Limb (tissue), 2 donors: ENCODE measurements around the gene EFCC1.
"Not testable (repeated sequence)": the region's sequence is repeated elsewhere in the genome, so short reads cannot be mapped to it uniquely, and the experiment has no call there.

Experiments used
- DNase-seq, 2 donors: peaks; one replicate each; pipeline ENCODE4 v3.0.0-alpha.2; 2016; ENCODE audit errors: extremely low spot score in 2 of 2

Gene EFCC1

GRCh38 chr3:129054605-129055104 lies 53.6 kb downstream of the EFCC1 start:
- no peak for DNase-seq

- DNase-seq: no peak
Measured at GRCh38 chr3:129056451-129057173, 55.5 kb downstream of the EFCC1 start.

- DNase-seq: no peak
Measured at GRCh38 chr3:129057249-129057648, 56.1 kb downstream of the EFCC1 start.

GRCh38 chr3:129058441-129059200 lies 57.5 kb downstream of the EFCC1 start:
- no peak for DNase-seq

GRCh38 chr3:129059311-129059958 lies 58.3 kb downstream of the EFCC1 start:
- peak in 1 of 2 donors; percentile 24 for DNase-seq

- no peak for DNase-seq
Measured at GRCh38 chr3:129060276-129061022, 59.3 kb downstream of the EFCC1 start, which contains the start of gene GP9. Gene GP9 (plus strand): TSS chr3:129060779. CDS start chr3:129061740, 961 bp downstream.

- DNase-seq: no peak
Measured at GRCh38 chr3:129061023-129061887, 60.2 kb downstream of the EFCC1 start.

GRCh38 chr3:129061888-129062834 lies 61.1 kb downstream of the EFCC1 start:
- no peak for DNase-seq

GRCh38 chr3:129063091-129063640 lies 62.1 kb downstream of the EFCC1 start:
- no peak for DNase-seq

- DNase-seq: no peak
Measured at GRCh38 chr3:129063841-129064482, 62.9 kb downstream of the EFCC1 start.

- DNase-seq: no peak
Measured at GRCh38 chr3:129065016-129065719, 64.1 kb downstream of the EFCC1 start.

GRCh38 chr3:129065720-129066073 lies 64.6 kb downstream of the EFCC1 start:
- DNase-seq: no peak

GRCh38 chr3:129067719-129068118 lies 66.6 kb downstream of the EFCC1 start:
- DNase-seq: not testable (repeated sequence)

GRCh38 chr3:129068291-129068886 lies 67.3 kb downstream of the EFCC1 start:
- peak in 1 of 2 donors; percentile 57 for DNase-seq

- DNase-seq: not testable (repeated sequence)
Measured at GRCh38 chr3:129069313-129070085, 68.4 kb downstream of the EFCC1 start.

- no peak for DNase-seq
Measured at GRCh38 chr3:129070086-129070885, 69.2 kb downstream of the EFCC1 start.
